Breast epithelium (tissue), 4 donors: ENCODE data around the gene CCDC91. TPM values are rescaled to one million over a fixed set of nuclear protein-coding genes. Genes with fewer than 3 reads are reported as not detected.

Source experiments
- DNase-seq, 2 donors: peaks; one replicate each; pipeline ENCODE4 v3.0.0-alpha.2; 2019; ENCODE audit warnings: low spot score in 2 of 2
- H3K27ac ChIP-seq, 2 donors: fragments of 200-600 bp; sonication (generic) in 1 of 2; one replicate each; pipeline ENCODE4 v1.5.1; 2016 to 2019; ENCODE audit warnings: mild to moderate bottlenecking in 1 of 2
- H3K27me3 ChIP-seq, 2 donors: fragments of 200-600 bp; sonication (generic) in 1 of 2; one replicate each; pipeline versions ENCODE4 v1.5.1 to v1.6.0; 2017 to 2019; ENCODE audit warnings: control low read depth in 1 of 2, mild to moderate bottlenecking in 1 of 2
- H3K36me3 ChIP-seq: fragments of 200-600 bp; one replicate; pipeline ENCODE4 v1.5.1; 2019
- H3K4me1 ChIP-seq, 2 donors: fragments of 200-600 bp; sonication (generic); one replicate each; pipeline ENCODE4 v1.5.1; 2016 to 2019; ENCODE audit warnings: control low read depth in 1 of 2
- H3K4me3 ChIP-seq, 3 donors: fragments of 200-600 bp; sonication (generic); 1 replicate in 2 of 3; 2 replicates in 1 of 3; pipeline ENCODE4 v1.5.1; 2016 to 2019; ENCODE audit warnings: mild to moderate bottlenecking in 3 of 3, moderate library complexity in 2 of 3
- H3K9me3 ChIP-seq, 2 donors: fragments of 200-600 bp; sonication (generic) in 1 of 2; one replicate each; pipeline ENCODE4 v1.5.1; 2016 to 2019; ENCODE audit warnings: control low read depth in 1 of 2
- CTCF ChIP-seq, 3 donors: fragments of 450-650 bp; IDR thresholded peaks; one replicate each; pipeline ENCODE4 v1.5.1; 2016 to 2017; ENCODE audit warnings: antibody characterized with exemption in 3 of 3, mild to moderate bottlenecking in 3 of 3, moderate library complexity in 3 of 3
- POLR2A ChIP-seq: fragments of 450-650 bp; IDR thresholded peaks from one replicate; pipeline ENCODE4 v1.6.1; 2016; ENCODE audit warnings: antibody characterized with exemption, mild to moderate bottlenecking, moderate library complexity
- POLR2AphosphoS5 ChIP-seq, 3 donors: sonication (generic); formaldehyde crosslinking; IDR thresholded peaks; one replicate each; pipeline ENCODE4 v1.6.1; 2017; ENCODE audit warnings: antibody characterized with exemption in 3 of 3
- intact Hi-C: fragments of 100-400 bp; cut with DNase I; formaldehyde crosslinking; loops from one replicate; pipeline ENCODE4 v1.15.1; 2023; ENCODE audit warnings: low total_unique reads
- total RNA-seq, 3 donors: library from RNA; depleted of rRNA; stranded (reverse); fragments of >200 nt; gene quantifications; one replicate each; pipeline ENCODE4 v1.1.0, GENCODE V29; 2016

CCDC91 gene
- total RNA-seq, 3 donors from 2014 or later = 45.9 to 68.9 (median 48.8) TPM

GRCh38 chr12:28456934-28457710, 266.9 kb downstream of the CCDC91 start:
- intact Hi-C loops = no loop called here
- Histone ChIP-seq H3K4me1 (no peaks in the 10 kb centered on the region), H3K27ac (no peak overlapping the region), H3K27me3 (no peaks in the 10 kb centered on the region), H3K4me3 (no peak overlapping the region), H3K9me3 (no peaks in the 10 kb centered on the region), H3K36me3 (no peaks in the 10 kb centered on the region)
- TF ChIP-seq POLR2A (no peak), POLR2AphosphoS5 (IDR thresholded peaks at IDR 0.05) (no peak), CTCF (IDR thresholded peaks at IDR 0.05) (no peak)
- DNase-seq = no peak

- Histone ChIP-seq H3K4me1 (no peaks in the 10 kb centered on the region), H3K9me3 (no peaks in the 10 kb centered on the region), H3K27ac (no peak overlapping the region), H3K27me3 (no peaks in the 10 kb centered on the region), H3K4me3 (no peak overlapping the region), H3K36me3 (no peaks in the 10 kb centered on the region)
- intact Hi-C loops = no loop called here
- TF ChIP-seq POLR2A (no peak), CTCF (IDR thresholded peaks at IDR 0.05) (no peak), POLR2AphosphoS5 (IDR thresholded peaks at IDR 0.05) (no peak)
- DNase-seq = no peak
Measured at GRCh38 chr12:28457785-28458184, 267.5 kb downstream of the CCDC91 start.

GRCh38 chr12:28459481-28459880, 269.2 kb downstream of the CCDC91 start:
- Histone ChIP-seq H3K9me3 (no peaks in the 10 kb centered on the region), H3K4me1 (no peaks in the 10 kb centered on the region), H3K4me3 (no peak overlapping the region), H3K27ac (no peak overlapping the region), H3K36me3 (no peaks in the 10 kb centered on the region), H3K27me3 (no peaks in the 10 kb centered on the region)
- DNase-seq = no peak
- TF ChIP-seq POLR2A = no peak
- no peak for TF ChIP-seq CTCF (IDR thresholded peaks at IDR 0.05)
- no peak for TF ChIP-seq POLR2AphosphoS5 (IDR thresholded peaks at IDR 0.05)
- intact Hi-C loops = no loop called here

DNA sequence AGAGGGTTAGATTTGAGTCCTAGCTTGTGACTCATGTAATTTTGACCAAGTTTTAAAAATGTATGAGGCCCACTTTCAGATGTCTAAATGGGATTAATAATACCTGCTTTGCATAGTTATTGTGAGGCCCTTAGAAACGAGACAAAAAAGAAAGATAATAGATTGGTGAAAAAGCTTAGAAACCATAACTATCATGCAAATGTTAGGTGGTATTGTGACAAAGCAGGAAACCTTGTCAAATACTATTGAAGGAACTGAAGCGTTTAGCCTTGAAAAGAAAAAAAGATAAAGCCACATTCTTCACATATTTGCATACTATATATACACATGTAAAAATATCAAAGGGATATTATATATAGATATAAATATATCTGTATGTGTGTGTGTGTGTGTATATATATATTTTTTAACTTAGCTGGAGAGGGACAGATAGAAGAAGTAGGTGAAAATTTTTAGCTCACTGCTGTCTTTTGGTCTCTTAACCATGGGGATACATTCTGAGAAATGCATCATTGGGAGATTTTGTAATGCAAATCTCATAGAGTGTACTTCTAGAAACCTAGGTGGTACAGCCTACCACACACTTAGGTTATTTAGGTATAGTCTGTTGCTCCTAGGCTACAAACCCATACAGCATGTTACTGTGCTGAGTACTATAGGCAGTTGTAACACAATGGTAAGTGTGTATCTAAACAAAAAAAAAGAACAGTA, 270.3 kb downstream of the CCDC91 start:
- no peaks in the 10 kb centered on the region for H3K27me3 ChIP-seq

More for the DNA sequence above, 270.3 kb downstream of the CCDC91 start:
- no peak overlapping the region for H3K4me3 ChIP-seq
- no peak overlapping the region for H3K27ac ChIP-seq
- no peaks in the 10 kb centered on the region for H3K36me3 ChIP-seq
- H3K9me3 ChIP-seq = no peaks in the 10 kb centered on the region
- DNase-seq = no peak
- no peaks in the 10 kb centered on the region for H3K4me1 ChIP-seq
- no peak for TF ChIP-seq POLR2AphosphoS5 (IDR thresholded peaks at IDR 0.05)
- no peak for TF ChIP-seq POLR2A
- TF ChIP-seq CTCF (IDR thresholded peaks at IDR 0.05) = no peak
- intact Hi-C loops = no loop called here
